Retinal pigment epithelial cell (primary cell): ENCODE measurements around the gene KCNA3.

Experiments
- DNase-seq: peaks from one replicate; pipeline ENCODE4 v3.0.0-alpha.2; 2010; ENCODE audit warnings: low read depth
- H3K4me3 ChIP-seq: 2 replicates; pipeline ENCODE4 v1.5.1; 2011; ENCODE audit warnings: mild to moderate bottlenecking, low read length, control low read depth, moderate library complexity
- CTCF ChIP-seq: conservative IDR thresholded peaks from 2 replicates; pipeline ENCODE4 v1.5.1; 2011; ENCODE audit warnings: low read depth, low read length, control low read depth, inconsistent platforms

Gene KCNA3

GRCh38 chr1:110696818-110697217, 22.1 kb upstream of the KCNA3 start:
- H3K4me3 ChIP-seq, result no peak overlapping the region
- TF ChIP-seq CTCF, result no peak
- no peak for DNase-seq

DNA sequence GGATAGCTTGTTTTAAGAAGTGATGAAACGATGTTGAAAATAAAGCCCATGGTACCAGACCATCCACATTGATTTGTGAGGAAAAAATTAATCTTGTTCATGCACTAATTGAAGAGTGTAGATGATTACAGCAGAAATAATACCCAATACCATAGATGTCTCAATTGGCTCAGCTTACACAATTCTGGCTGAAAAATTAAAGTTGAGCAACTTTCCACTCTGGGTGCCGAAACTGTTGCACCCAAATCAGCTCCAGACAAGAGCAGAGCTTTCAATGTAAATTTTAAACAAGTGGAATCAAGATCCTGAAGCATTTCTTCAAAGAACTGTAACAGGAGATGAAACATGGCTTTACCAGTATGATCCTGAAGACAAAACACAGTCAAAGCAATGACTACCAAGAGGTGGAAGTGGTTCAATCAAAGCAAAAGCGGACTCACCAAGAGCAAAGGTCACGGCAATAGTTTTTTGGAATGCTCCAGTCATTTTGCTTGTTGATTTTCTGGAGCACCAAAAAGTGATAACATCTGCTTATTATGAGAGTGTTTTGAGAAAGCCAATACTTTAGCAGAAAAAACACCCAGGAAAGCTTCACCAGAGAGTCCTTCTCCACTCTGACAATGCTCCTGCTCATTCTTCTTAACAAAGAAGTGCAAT, 16.1 kb upstream of the KCNA3 start:
- no peak for DNase-seq
- no peak for TF ChIP-seq CTCF
- no peak overlapping the region for H3K4me3 ChIP-seq

GRCh38 chr1:110689868-110690267, 15.1 kb upstream of the KCNA3 start:
- no peak overlapping the region for H3K4me3 ChIP-seq
- TF ChIP-seq CTCF, result no peak
- no peak for DNase-seq

DNA sequence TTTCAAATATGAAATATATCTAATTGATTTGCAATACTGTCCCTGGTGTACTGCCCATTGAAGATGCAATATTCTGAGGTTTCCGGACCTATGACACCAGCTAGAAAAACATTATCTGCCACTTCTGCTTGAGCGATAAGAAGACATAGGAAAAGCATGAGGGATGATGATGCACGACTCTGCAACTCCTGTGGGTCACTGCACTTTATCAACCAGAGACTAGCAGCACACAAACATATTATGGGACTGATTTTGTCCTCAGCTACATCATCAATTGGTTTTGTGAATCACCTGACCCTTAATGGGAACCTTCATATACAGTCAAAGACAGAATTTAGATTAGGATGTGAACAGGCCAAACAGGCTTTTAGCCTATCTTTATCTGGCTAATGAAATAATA, 13.8 kb upstream of the KCNA3 start:
- H3K4me3 ChIP-seq, result no peak overlapping the region
- TF ChIP-seq CTCF, result no peak
- no peak for DNase-seq

DNA sequence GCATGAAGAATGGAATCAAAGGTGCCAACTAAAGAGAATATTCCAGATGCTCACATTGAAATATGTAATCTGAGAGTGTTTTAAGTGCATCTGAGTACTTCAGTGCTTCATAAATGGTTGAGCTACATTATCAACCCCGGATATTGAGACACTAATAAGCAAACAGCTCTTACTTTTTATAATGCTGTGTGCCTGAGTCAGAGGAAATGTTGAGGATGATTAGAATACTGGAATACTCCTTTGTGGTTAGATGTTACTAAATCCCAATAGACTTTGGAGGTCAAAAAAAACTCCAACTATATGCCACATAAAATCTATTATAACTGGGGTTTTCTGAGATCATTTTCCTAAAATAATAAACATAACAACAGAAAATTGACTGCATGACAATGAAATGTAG, 12.5 kb upstream of the KCNA3 start:
- no peak for DNase-seq
- TF ChIP-seq CTCF, result no peak
- H3K4me3 ChIP-seq, result no peak overlapping the region

DNA sequence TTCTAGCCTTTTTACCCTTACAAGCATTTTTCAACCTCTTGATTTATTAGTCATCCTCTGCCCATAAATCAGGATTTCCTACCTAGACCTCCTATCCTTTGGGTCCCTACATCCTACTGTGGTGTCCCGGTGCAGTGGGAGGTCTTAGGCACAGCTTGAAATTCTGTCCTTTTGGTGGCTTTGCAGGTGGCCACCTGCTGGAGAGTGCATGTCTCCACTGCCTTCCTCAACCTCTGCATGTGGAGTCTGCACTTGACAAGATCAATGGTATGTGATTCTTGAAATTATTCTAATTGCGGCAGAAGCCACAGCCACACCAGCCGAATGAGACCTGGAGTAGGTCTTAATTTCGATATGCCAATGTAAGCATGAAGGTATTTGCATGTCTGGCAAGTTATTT, 11.4 kb upstream of the KCNA3 start:
- DNase-seq, result no peak
- no peak overlapping the region for H3K4me3 ChIP-seq
- peak; percentile 1 for TF ChIP-seq CTCF

DNA sequence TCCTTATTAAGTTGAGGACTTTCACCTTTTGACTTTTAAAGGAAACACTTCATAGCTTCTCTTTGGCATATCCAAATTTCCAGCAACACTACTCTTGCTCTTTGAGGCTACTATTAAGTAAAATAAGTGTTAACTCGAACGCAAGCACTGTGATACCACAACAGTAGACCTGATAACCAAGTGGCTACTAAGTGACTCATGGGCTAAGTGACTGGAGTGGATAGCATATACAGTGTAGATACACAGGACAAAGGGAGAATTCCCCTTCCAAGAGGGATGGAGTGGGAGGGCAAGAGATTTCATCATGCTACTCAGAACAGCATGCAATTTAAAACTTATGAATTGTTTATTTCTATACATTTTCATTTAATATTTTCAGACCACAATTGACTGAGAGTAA, 9.8 kb upstream of the KCNA3 start:
- no peak overlapping the region for H3K4me3 ChIP-seq
- no peak for TF ChIP-seq CTCF
- no peak for DNase-seq
